ENCODE results near the gene SSBP3. TPM values are rescaled to one million over a fixed set of nuclear protein-coding genes. Genes with fewer than 3 reads are reported as not detected.

Gene SSBP3
- total RNA-seq, 1 donor from 2014 or later = 51.0 TPM

DNA sequence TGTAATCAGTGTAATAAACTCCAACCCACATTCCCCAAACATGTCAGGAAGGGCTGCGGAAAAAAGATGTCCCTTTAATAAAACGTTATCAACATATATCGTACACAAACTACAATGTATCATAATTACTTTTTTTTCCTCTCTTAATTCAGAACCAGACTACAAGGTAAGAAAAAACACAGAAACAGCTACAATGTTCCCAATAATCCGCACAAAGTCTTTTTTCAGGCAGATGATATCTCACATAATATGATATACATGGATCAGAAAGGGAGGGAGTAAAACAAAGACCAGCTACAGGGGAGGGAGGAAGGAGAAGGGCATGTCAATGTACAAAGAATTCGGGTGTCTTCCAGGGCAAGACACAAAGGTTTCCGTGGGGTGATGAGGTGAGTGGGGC lies 180.8 kb downstream of the SSBP3 start:
- intact Hi-C loops (cut with DNase I) = loop anchor here (5.0 kb wide), 2 partner anchors 47 to 262 kb away; no protein-coding TSS in a partner anchor
- H3K36me3 ChIP-seq = peaks cover 0 to 12% of the 10 kb centered on the region in 2 donors
- H3K27ac ChIP-seq = no peak overlapping the region

DNA sequence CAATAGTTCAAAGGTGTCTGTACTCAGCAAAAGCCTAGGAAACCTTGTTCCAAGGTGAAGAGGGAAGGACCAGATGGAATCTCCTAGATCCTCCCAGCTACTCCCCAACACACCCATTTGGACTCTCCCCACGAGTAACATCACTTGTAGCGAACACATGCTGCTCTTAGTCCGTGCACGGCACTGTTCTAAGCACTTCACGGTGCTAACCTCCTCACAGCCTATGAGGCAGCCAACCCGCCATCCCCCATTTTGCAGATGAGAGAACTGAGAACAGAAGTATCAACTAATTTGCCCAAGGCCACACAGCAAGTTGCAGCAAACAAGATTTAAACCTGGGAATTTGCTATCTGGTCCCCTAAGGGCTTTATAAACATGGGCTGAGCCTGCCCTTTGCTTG lies 182.0 kb downstream of the SSBP3 start:
- no peaks in the 10 kb centered on the region for H3K9me3 ChIP-seq
- TF ChIP-seq, protein P1, sequence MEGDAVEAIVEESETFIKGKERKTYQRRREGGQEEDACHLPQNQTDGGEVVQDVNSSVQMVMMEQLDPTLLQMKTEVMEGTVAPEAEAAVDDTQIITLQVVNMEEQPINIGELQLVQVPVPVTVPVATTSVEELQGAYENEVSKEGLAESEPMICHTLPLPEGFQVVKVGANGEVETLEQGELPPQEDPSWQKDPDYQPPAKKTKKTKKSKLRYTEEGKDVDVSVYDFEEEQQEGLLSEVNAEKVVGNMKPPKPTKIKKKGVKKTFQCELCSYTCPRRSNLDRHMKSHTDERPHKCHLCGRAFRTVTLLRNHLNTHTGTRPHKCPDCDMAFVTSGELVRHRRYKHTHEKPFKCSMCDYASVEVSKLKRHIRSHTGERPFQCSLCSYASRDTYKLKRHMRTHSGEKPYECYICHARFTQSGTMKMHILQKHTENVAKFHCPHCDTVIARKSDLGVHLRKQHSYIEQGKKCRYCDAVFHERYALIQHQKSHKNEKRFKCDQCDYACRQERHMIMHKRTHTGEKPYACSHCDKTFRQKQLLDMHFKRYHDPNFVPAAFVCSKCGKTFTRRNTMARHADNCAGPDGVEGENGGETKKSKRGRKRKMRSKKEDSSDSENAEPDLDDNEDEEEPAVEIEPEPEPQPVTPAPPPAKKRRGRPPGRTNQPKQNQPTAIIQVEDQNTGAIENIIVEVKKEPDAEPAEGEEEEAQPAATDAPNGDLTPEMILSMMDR (IDR thresholded peaks at IDR 0.05) = no peak
- no peaks in the 10 kb centered on the region for H3K27me3 ChIP-seq
- intact Hi-C loops (cut with DNase I) = no loop called here
- H3K36me3 ChIP-seq = peaks cover 0 to 12% of the 10 kb centered on the region in 2 donors
- no peak for DNase-seq (ENCODE audit: low spot score in 2 of 2)
- H3K4me1 ChIP-seq = peaks cover 0 to 21% of the 10 kb centered on the region in 2 donors
- H3K27ac ChIP-seq = no peak overlapping the region
- H3K4me3 ChIP-seq = no peak overlapping the region

More for the DNA sequence above, 180.8 kb downstream of the SSBP3 start:
- no peak overlapping the region for H3K4me3 ChIP-seq
- H3K9me3 ChIP-seq = no peaks in the 10 kb centered on the region
- TF ChIP-seq, protein P1 (IDR thresholded peaks at IDR 0.05) = no peak
- H3K4me1 ChIP-seq = peaks cover 0 to 10% of the 10 kb centered on the region in 2 donors
- H3K27me3 ChIP-seq = no peaks in the 10 kb centered on the region
- DNase-seq (ENCODE audit: low spot score in 2 of 2) = no peak

DNA sequence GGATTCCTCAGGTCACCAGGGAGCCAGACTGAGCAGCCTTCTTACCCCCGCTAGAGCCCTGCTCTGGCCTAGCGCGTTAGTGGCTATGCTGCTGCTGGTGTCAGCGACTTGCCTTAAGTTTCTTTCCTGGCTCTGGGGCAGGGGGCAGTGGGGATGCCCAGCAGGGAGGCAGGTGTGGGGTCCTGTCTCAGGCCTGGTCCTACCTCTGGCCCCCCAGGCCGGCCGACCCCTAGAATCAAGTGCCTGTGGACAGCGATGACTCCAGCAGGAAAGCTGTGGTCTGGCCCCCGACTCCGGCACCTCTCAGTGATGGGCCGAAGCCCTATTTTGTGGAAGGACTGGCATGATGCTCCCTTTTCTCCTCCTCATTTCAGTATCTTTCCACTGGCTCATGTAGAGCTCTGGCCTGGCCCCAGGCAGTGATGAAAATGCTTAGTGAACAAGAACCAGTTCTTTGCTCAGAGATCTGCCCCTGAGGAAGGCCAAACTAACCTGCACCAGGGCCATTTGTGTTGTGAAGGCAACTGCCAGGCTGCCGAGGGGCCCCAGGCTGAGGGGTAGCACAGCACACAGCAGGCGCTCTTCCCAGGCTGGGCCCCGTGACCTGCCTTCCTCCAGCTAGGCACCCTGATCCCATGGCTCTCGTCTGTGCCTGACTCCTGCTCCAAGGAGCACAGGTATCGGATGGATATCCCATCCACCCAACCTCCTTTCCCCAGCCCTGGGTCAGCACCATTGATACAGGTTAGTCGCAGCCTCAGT lies 182.6 kb downstream of the SSBP3 start:
- H3K9me3 ChIP-seq = no peaks in the 10 kb centered on the region
- H3K4me3 ChIP-seq = no peak overlapping the region
- TF ChIP-seq, protein P1 (IDR thresholded peaks at IDR 0.05) = no peak
- H3K4me1 ChIP-seq = peaks cover 0 to 25% of the 10 kb centered on the region in 2 donors
- no peak for DNase-seq (ENCODE audit: low spot score in 2 of 2)
- intact Hi-C loops (cut with DNase I) = no loop called here
- no peaks in the 10 kb centered on the region for H3K27me3 ChIP-seq
- H3K36me3 ChIP-seq = peaks cover 0 to 17% of the 10 kb centered on the region in 2 donors
- H3K27ac ChIP-seq = no peak overlapping the region

DNA sequence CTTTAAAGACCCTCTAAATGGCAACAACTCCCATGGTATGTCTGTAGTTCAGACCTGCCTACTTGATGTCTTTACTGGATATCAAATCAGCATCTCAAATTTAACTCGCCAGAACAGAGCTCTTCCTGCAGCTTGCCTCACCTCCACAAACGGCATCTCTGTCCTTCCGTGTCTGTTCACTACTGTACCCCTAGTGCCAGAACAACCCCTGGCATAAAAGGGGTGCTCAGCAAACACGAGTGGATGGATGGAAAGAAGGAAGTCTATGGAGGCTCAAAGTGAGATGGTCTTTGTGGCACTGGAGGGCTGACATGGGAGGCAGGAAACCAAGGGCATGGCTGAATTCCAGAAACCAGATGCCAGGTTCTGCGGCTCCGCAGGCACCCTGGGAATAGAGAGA lies 183.5 kb downstream of the SSBP3 start:
- no peak for DNase-seq (ENCODE audit: low spot score in 2 of 2)
- Histone ChIP-seq H3K27me3 (no peaks in the 10 kb centered on the region), H3K4me3 (no peak overlapping the region), H3K9me3 (no peaks in the 10 kb centered on the region), H3K36me3 (peaks cover 8 to 26% of the 10 kb centered on the region in 2 donors), H3K4me1 (peaks cover 0 to 18% of the 10 kb centered on the region in 2 donors), H3K27ac (peak overlapping the region in 1 of 2 donors; percentile 11)
- intact Hi-C loops (cut with DNase I) = no loop called here
- TF ChIP-seq, protein P1 (IDR thresholded peaks at IDR 0.05) = no peak

DNA sequence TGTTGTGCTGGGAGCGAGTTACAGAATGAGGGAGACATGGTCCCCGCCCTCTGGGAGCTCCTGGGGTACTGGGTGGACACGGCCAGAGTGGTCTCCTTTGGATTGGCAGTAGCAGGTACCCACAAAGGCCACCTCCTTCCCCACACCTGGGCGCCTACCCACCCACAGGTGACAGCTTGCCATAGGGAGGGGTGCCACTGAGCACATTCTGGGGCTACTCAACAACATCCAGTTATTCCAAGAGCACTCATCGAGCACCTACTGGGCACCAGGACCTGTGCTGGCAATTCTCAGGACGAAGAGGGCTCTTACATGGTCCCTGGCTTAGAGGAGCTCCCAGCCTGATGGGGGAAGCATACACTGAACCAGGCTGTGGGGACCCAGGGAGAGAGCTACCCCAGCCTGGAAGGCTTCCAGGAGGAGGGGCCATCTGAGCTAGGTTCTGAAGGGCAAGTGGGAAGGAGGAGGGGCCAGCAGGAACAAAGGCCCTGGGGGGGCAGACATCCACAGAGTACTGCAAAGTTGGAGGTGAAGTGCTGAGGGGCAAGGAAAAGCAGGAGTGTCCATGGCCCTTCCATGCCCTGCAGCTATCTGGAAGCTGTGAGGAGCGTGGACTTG lies 184.2 kb downstream of the SSBP3 start:
- peaks cover 0 to 18% of the 10 kb centered on the region in 2 donors for H3K4me1 ChIP-seq
- intact Hi-C loops (cut with DNase I) = no loop called here
- H3K36me3 ChIP-seq = peaks cover 14 to 33% of the 10 kb centered on the region in 2 donors
- no peaks in the 10 kb centered on the region for H3K9me3 ChIP-seq
- no peak overlapping the region for H3K4me3 ChIP-seq
- no peak for DNase-seq (ENCODE audit: low spot score in 2 of 2)
- peak overlapping the region in 1 of 2 donors; percentile 11 for H3K27ac ChIP-seq
- TF ChIP-seq, protein P1 (IDR thresholded peaks at IDR 0.05) = no peak
- no peaks in the 10 kb centered on the region for H3K27me3 ChIP-seq
